ENCODE measurements around the gene EPG5.
A peak's percentile ranks its signal among the peaks of the same experiment; 100 is the strongest.
"Not testable (repeated sequence)": the region's sequence is repeated elsewhere in the genome, so short reads cannot be mapped to it uniquely, and the experiment has no call there.

Gene EPG5

GRCh38 chr18:45821711-45822110 lies 145.4 kb downstream of the EPG5 start:
- no peak overlapping the region for H3K27ac ChIP-seq
- H3K4me3 ChIP-seq = no peak overlapping the region

DNA sequence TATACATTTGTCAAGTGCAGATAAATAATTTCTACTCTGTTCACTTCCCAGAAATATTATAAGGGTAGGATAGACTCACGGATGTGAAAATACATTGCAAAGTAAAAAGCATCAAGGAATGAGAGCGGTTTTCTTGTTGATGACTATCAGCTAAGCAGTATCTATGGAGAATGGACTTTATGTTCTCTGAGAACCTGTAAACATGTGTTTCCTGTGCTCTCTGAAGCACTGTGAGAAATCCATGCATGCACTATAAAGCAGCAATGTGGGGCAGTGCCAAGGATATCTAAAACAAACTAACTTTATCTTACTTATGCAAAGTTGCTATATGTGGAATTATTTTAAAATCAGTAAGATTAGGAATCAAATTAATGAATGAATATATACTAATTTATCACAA lies 146.1 kb downstream of the EPG5 start:
- Histone ChIP-seq H3K27ac (no peak overlapping the region), H3K4me3 (no peak overlapping the region)

DNA sequence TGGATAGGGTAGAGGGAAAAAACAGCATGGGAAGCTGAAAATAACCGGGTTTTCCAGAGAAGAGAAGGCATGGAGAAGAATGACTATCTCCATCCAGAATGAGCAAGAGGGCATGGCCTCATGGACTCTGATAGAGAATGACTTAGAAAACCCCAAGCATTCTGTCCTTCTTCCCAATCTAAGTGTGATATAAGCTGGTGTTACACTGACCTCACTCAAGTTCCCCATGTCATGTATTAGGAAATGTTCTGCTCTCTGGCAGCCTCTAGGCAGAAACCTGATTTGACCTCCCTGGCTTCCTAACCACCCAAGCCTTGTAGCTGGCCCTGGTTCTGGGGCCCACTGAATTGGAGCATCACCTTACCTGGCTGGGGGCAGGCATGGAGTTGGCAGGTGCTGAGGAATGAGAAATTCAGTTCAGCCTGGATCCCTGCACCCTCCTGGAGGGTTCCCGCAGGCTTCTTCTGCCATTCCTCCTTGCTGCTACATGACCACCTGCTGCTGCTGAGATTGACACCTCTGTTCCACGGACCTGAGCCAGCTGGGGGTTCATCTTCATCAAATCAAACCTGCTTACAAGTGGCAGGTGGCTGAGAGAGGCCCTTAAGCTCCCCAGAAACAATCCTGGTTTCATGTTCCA lies 146.9 kb downstream of the EPG5 start:
- Histone ChIP-seq H3K4me3 (no peak overlapping the region), H3K27ac (no peak overlapping the region)

DNA sequence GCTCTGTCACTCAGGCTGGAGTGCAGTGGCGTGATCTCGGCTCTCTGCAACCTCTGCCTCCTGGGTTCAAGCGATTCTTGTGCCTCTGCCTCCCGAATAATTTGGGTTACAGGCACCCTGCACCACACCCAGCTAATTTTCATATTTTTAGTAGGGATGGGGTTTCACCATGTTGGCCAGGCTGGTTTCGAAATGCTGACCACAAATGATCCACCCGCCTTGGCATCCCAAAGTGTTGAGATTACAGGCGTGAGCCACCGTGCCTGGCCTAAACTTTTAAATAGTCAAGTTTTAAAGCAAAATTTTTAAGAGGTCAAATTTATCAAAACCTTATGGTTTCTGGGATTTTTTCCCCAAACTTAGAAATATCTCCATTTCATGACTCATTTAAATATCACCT lies 148.4 kb downstream of the EPG5 start:
- H3K4me3 ChIP-seq, H3K27ac ChIP-seq: not testable (repeated sequence)

- H3K4me3 ChIP-seq = no peak overlapping the region
These were observed 149.6 kb downstream of the EPG5 start for GRCh38 chr18:45817543-45817942.

GRCh38 chr18:45814733-45815132 lies 152.4 kb downstream of the EPG5 start:
- not testable (repeated sequence) for H3K27ac ChIP-seq, H3K4me3 ChIP-seq

More at GRCh38 chr18:45817543-45817942, 149.6 kb downstream of the EPG5 start:
- H3K27ac ChIP-seq = no peak overlapping the region

GRCh38 chr18:45807144-45807543 lies 160.0 kb downstream of the EPG5 start:
- not testable (repeated sequence) for H3K4me3 ChIP-seq
- peak overlapping the region in 3 of 21 experiments; percentile 26 to 61 (median 27) for H3K27ac ChIP-seq

GRCh38 chr18:45806226-45806625 lies 160.9 kb downstream of the EPG5 start:
- H3K4me3 ChIP-seq = no peak overlapping the region

GRCh38 chr18:45805551-45805950 lies 161.6 kb downstream of the EPG5 start:
- Histone ChIP-seq H3K4me3 (no peak overlapping the region), H3K27ac (no peak overlapping the region)

More at GRCh38 chr18:45806226-45806625, 160.9 kb downstream of the EPG5 start:
- H3K27ac ChIP-seq = peak overlapping the region in 7 of 21 experiments; percentile 26 to 67 (median 39)

DNA sequence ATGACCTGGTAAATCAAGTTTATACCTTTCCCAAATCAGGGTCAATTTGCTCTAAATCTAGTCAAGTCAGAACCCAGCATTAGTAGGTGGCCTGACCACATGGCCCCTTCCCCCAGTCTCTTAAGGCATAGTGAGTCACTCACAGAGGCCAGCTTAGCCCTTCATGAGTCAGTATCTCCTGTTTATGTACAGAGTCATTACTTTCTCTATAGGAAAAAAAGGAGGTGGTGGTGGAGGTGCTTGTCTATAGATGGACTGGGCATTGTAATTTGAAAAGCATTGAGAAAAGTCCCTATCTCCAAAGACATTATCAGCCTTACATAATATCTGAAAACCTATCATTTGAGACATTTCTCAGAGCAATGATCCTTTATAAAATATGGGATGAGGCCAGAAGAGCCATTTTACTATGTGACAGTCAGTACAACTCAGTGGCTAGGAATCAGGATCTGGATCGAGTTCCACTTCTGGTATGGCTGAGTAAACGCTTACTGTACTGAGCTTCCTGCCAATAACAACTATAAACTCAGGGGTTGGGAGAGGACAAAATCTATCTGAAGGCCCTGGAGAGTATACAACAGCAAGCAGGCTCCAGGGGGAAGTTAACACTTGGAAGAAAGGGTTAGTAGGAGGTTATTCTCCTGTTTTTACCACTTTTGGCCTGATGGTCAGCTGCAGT lies 164.2 kb downstream of the EPG5 start:
- Histone ChIP-seq H3K27ac (peak overlapping the region in 11 of 21 experiments; percentile 1 to 80 (median 51)), H3K4me3 (no peak overlapping the region)

- peak overlapping the region in 3 of 21 experiments; percentile 6 to 59 (median 17) for H3K27ac ChIP-seq
- no peak overlapping the region for H3K4me3 ChIP-seq
These were observed 165.6 kb downstream of the EPG5 start for GRCh38 chr18:45801416-45802004.
